AG10803 (cell line): ENCODE results near the gene PKP3.

Experiments
- DNase-seq: peaks from one replicate; pipeline ENCODE4 v3.0.0; 2010; ENCODE audit warnings: low read depth
- H3K4me3 ChIP-seq: 2 replicates; pipeline ENCODE4 v1.5.1; 2011; ENCODE audit warnings: mild to moderate bottlenecking, low read length, control low read depth
- TF ChIP-seq, protein P1 (sequence below): conservative IDR thresholded peaks from 2 replicates; pipeline ENCODE4 v1.5.1; 2011; ENCODE audit warnings: mild to moderate bottlenecking, low read length, control low read depth, inconsistent platforms

Gene PKP3

DNA sequence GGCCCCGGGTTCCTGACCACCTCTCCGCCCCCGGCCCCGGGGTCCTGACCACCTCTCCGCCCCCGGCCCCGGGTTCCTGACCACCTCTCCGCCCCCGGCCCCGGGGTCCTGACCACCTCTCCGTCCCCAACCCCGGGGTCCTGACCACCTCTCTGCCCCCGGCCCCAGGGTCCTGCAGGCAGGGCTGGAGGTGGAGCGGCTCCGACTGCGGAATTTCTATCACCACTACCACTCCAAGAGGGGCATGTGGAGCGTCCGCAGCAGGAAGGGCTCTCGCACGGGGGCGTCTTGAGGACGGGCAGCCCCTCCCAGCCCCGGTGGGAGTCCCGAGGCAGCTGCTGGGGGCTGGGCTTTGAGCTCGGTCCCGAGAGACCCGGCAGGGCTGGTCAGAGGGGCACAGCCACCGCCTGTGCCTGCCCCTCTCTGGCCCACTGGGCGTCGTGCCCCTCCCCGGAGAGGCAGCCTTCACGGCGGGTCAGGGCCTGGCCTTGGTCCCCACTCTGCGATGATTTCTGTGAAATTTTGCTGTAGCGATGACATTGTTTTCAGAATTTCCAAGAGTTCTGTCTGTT, 12.4 kb upstream of the PKP3 start:
- no peak overlapping the region for H3K4me3 ChIP-seq
- TF ChIP-seq, protein P1, sequence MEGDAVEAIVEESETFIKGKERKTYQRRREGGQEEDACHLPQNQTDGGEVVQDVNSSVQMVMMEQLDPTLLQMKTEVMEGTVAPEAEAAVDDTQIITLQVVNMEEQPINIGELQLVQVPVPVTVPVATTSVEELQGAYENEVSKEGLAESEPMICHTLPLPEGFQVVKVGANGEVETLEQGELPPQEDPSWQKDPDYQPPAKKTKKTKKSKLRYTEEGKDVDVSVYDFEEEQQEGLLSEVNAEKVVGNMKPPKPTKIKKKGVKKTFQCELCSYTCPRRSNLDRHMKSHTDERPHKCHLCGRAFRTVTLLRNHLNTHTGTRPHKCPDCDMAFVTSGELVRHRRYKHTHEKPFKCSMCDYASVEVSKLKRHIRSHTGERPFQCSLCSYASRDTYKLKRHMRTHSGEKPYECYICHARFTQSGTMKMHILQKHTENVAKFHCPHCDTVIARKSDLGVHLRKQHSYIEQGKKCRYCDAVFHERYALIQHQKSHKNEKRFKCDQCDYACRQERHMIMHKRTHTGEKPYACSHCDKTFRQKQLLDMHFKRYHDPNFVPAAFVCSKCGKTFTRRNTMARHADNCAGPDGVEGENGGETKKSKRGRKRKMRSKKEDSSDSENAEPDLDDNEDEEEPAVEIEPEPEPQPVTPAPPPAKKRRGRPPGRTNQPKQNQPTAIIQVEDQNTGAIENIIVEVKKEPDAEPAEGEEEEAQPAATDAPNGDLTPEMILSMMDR, result no peak
- DNase-seq, result no peak

DNA sequence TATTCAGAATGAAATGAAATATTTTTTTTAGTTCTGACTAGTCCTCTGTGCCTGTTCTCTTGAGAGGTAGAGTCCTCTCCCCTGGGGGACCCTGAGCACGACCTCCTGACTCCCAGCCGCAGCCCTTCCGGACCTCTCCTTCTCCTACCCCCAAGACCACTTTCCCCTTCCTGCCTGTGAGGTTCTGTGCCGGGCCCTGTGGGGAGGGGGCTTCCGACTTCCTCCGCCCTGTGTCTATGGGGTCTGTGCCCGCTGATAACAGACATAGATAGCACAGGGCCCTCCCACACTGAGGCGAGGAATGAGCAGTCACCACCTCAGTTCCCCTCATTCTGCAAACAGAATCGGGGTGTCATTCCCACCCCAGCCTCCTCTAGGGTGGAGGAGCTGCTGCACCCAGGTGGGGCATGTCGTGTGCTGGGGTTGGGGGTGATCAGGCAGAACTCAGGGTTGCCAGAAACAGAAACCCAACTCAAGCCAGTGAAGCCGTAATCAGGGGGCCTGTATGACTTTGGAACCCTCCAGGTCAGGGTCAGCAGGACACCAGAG, 11.9 kb upstream of the PKP3 start:
- no peak for DNase-seq
- TF ChIP-seq, protein P1, result no peak
- no peak overlapping the region for H3K4me3 ChIP-seq

DNA sequence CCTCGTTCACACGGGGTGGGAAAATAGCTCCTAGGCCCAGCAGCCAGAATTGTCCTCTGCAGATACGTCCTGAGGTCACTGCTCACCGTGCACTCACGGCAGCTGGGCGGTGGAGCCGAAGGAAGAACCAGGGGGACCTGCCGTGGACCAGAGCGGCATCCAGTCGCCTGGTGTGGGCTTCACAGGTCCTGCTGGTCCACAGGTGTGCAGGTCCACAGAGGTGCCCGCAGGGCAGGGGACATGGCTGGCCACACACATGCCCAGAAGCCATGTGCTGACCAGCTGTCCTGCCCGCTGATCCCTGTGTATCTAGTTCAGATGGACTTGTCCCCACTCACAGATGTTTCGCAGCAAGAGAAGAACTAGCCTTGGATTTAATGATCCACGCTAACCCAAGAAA, 10.6 kb upstream of the PKP3 start:
- TF ChIP-seq, protein P1, result no peak
- DNase-seq, result no peak
- H3K4me3 ChIP-seq, result no peak overlapping the region

DNA sequence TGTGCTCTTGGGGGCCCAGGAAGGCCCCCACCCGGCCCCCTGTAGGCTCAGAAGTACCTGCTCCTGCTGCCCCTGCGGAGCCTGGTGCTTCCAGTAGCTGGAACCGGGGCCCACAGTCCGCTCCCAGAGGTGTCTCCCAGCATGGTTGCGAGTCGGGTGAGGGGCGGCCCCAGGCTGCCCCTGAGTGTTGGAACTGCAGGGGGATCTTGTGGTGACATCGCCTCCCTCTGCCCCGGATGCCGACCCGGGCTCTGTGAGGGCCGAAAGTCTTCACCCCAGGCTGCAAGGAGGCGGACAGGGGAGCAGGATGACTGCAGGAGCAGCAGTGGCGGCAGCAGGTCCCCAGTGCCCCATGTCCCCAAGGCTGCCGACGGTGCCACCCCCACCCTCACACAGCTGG, 9.5 kb upstream of the PKP3 start:
- H3K4me3 ChIP-seq, result no peak overlapping the region
- TF ChIP-seq, protein P1, result no peak
- DNase-seq, result no peak

DNA sequence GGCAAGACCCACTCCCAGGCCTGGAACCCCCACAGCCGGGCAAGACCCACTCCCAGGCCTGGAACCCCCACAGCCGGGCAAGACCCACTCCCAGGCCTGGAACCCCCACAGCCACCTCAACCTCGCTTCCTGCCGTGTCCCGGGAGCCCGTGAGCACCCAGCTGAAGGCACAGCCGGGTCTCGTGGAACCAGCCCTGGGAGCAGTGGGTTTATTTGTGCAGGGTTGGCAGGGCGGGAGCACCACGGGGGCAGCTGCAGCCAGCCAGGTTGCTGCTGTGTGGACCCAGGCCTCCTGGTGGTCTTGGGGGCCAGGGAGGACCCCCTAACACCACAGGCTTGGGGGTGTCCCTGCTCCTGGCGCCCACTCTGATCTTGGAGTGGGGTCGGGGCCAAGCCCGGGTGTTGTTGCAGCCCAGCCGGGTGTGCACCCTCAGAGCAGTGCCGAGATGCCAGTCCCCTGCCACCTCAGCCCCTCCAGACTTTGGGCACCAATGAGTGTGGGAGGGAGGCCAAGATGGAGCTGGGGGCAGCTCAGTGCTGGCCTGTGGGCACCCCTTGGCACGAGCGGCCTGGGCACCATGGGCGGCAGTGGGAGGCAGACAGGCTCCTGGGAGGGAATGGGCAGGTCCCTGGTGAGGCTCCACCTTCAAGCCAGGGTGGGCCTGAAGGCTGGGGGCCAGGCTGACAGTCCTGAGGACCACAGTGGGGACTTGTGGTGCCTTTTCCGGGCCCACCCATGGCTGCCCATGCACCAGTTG, 8.2 kb upstream of the PKP3 start:
- TF ChIP-seq, protein P1, result no peak
- no peak for DNase-seq
- no peak overlapping the region for H3K4me3 ChIP-seq

DNA sequence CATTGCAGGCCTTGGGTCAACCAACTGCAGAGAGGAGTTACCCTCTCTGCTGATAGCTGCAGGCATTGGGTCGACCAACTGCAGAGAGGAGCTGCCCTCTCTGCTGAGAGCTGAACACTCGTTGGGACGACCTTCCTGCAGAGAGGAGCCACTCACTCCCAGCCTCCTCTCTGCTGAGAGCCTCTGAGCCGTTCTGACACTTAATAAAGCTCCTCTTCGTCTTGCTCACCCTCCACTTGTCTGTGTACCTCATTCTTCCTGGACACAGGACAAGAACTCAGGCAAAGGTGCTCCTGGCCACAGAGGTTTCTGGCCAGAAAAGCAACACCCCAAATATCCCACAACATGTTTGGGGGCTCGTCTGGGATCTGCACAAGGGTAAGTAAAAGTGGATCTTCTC, 7.5 kb upstream of the PKP3 start:
- TF ChIP-seq, protein P1, result no peak
- no peak for DNase-seq

More for the DNA sequence above, 7.5 kb upstream of the PKP3 start:
- H3K4me3 ChIP-seq, result no peak overlapping the region
